GM19351 (cell line): Measurements from ENCODE around the gene PTPN1.

Experiments used
- ATAC-seq: cut with Tn5 transposase; IDR thresholded peaks from one replicate; pipeline ENCODE4 v1.9.1; 2021; ENCODE audit warnings: mild to moderate bottlenecking, moderate library complexity; ENCODE audit not compliant: unreplicated experiment

Gene PTPN1

DNA sequence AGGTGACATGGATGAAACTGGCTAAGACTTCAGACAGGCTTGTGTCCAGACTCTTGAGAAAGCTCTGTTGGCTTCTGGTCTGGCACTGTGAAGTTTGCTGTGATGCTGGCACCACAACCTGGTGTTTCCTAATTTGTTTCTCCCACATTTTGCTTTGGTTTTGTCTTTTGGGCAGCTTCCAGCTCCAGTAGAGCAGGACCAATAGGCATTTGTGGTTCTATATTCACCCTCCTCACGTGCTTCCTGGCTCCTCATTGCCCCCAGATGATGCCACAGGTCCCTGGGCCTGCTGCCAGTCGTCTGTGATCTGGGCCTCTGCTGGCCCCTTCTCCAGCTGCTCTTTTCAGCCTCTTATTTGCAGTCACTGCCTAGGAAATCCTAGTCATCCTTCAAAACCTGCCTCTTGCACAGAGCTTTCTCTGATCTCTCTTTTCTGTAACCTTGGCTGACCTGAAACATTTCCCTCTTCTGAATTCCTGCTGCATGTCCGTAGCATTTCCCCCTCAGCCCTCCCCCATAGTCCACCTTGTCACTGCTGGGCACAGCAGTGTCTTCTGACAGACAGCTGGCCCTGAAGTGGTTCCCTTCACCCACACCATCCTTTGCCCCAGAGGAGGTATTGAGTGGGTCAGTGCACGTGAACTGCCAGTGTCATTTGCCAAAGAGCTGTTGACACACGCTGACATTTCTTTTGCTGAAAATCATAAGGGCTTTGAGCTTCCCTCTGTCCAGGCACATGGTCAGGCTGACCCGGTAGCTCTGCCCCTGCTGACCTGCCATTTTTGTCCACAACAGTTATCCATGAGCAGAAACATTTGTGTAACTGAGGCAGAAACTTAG lies 63.0 kb downstream of the PTPN1 start:
- no peak for ATAC-seq

DNA sequence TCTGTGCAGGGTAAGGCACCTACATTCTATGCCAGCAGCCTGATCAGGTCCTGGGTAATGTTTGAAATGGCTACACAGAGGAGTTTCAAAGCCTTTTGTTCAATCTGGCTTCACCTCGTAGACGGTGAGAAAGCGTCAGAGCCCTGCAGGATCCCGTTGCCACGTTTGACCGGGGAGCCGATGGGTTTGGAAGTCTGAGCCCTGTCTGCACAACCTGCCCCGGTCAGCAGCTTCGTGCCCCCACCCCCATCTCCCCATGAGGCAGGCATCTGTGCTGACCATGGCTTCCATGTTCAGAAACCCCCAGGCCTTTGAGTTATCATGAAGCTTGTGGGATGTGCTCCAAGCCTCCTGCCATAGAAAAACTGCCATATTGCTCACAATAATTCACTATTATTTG lies 63.9 kb downstream of the PTPN1 start:
- ATAC-seq, result no peak

DNA sequence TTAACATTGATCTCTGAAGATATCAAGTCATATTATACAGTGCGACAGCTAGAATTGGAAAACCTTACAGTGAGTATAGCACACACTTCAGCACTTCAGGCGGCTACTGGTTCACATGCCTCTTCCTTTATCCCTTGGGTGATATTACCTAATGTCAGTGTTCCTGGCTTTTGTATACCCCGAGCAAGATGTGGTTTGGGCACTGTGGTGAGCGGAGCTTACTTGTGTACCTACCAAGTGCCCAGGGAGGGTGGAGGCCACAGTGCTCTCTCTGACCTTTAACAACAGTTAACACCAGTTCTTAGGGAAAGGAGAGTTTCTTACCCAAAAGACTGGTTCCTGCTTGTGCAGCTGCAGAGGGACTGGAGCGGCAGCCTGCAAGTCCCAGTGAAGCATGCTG lies 64.4 kb downstream of the PTPN1 start:
- ATAC-seq, result no peak

DNA sequence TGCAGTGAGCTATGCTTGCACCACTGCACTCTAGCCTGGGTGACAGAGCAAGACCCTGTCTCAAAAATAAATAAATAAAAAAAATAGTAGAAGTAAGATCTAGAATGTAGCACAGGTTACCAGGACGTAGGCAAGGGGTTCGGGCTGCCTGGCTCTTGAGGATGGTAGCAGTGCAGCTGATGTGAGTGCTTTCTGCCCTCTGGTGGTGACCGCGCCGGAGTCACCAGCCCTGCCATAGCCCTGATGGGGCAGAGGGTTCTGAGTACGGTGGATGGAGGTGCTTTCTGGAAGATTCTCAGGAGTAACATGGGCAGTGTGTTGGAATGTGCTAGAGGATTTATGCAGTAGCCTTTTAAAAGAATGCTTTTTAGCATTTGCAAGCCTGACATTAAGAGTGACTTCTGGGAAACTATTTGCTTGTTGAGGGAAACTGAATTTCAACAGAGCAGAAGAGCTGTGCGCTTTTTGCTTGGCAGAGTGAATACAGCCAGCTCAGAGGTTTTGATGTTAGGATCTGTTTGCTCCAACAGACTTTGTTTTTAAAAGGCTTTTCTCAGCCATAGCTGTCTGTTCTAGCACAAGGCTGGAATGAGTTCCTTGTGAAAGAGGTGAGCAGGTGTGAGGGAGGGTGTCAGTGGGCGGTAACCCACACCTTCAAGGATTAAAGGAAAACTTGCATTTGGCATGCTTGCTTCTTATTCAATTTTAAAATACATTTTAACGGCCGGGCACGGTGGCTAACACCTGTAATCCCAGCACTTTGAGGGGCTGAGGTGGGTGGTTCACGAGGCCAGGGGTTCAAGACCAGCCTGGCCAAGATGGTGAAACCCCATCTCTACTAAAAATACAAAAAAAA lies 65.9 kb downstream of the PTPN1 start:
- peak; percentile 50 for ATAC-seq

DNA sequence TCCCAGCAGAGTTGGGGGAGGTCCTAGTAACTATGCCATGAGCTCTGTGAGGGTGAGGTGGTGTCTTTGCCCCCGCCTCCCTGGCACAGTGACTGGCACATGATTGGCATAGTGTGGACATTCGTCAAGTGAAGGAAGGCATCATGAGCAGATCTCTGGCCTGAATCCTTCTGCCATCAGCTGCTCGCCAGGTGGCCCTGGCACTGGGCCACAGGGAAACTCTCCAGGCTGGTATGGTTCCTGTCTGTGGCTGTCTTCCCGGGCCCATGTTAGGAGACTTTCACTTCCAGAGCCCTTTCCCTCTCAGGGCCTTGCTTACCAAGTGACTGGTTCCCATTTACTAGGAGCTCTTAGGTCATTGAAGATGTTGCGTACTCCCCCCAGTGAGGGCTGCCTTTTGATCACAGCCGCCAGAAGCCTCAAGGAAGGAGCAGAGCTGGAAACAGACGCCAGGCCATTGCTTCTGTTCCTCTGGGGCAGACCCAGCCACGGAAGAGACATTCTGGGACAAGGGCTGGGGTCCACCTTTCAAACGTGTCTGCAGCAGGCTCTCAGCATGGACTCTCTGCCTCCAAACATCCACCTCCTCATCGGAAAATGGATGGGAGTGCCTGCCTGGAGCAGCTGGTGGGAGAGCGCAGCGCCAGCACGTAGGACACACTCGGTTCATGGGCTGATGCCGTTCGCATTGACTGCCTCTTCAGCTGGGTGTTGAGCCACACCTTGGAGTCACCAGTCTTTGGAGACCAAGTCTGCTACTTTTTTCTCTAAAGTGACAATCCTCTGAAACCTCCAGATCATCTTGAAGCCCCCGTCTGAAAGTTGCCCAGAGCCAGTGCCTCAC lies 67.2 kb downstream of the PTPN1 start:
- ATAC-seq, result no peak

DNA sequence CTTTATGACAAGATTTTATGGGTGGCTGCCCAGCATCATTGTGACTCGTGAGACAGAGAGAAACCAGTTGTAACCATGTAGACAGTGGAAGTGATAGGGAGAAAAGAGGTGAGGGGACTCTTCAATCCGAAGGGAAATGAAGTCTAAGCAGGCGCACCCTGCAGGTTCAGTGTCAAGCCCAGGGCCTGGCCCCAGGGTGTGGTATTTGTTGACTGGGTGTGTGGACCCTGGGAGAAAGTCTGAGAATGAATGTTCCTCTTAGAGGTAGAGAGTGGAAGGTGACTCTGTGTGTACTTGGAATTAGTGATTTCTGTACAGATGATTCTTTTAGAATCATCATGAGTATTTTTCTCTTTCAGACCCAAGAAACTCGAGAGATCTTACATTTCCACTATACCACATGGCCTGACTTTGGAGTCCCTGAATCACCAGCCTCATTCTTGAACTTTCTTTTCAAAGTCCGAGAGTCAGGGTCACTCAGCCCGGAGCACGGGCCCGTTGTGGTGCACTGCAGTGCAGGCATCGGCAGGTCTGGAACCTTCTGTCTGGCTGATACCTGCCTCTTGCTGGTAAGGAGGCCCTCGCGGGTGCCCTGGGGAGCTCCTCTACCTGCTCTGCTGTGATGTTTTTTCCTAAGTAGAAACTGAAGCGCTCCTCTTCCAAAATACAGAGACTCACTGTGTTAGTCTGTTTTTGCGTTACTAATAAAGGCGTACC lies 68.0 kb downstream of the PTPN1 start:
- no peak for ATAC-seq

DNA sequence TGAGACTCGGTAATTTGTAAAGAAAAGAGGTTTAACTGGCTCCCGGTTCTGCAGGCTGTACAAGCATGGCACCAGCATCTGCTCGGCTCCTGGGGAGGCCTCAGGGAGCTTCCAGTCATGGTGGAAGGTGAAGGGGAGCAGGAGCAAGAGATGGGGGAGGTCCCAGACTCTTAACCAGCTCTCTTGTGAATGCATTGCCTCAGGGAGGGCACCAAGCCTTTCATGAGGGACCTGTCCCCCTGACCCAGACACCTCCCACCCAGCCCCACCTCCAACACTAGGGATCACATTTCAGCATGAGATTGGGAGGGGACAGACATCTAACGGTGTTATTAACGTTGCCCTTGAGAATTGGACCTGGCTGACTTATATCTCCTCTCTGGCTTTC lies 68.6 kb downstream of the PTPN1 start:
- no peak for ATAC-seq

DNA sequence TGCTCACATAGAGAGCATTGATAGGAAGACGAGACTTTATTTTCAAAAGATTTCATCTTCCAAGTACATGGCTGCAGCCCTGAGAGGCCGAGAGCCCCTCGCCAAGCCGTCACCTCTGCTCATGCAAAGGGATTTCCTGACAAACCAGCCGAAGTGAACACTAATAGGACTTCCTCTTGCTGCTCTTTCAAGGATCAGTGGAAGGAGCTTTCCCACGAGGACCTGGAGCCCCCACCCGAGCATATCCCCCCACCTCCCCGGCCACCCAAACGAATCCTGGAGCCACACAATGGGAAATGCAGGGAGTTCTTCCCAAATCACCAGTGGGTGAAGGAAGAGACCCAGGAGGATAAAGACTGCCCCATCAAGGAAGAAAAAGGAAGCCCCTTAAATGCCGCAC lies 69.3 kb downstream of the PTPN1 start:
- no peak for ATAC-seq

DNA sequence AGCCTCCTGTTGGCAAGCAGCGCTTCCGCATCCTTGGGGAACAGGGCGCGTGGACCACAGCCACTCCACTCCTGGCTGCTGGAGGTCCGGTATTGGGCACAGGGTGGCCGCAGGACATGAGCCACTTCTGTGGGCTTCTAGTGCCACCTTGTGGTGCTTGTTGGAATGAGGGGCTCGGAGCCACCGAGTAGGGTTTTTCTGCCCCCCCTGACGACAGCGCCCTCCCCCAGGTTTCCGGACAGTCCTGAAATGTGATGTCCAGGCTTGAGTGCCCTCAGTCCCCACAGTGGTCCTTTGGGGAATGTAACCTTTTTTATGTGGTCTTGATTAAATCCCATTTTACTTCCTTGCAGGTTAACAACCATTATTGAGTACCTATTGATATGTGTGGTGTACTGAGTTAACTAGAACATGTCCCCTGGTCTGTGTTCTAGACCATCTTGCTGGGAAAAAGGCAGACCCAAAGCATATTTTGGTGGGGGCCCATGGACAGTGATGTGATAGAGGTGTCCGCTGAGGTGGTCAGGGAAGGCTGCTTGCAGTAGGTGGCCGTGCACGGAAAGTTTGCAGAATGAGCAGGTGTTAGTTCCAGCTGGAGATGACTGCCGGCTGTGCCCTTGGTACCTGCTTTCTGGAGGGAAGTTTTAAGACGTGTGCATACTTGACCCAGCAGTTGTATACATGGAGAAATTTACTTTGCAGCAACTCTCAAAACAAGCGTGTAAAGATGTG lies 70.0 kb downstream of the PTPN1 start:
- ATAC-seq, result no peak

DNA sequence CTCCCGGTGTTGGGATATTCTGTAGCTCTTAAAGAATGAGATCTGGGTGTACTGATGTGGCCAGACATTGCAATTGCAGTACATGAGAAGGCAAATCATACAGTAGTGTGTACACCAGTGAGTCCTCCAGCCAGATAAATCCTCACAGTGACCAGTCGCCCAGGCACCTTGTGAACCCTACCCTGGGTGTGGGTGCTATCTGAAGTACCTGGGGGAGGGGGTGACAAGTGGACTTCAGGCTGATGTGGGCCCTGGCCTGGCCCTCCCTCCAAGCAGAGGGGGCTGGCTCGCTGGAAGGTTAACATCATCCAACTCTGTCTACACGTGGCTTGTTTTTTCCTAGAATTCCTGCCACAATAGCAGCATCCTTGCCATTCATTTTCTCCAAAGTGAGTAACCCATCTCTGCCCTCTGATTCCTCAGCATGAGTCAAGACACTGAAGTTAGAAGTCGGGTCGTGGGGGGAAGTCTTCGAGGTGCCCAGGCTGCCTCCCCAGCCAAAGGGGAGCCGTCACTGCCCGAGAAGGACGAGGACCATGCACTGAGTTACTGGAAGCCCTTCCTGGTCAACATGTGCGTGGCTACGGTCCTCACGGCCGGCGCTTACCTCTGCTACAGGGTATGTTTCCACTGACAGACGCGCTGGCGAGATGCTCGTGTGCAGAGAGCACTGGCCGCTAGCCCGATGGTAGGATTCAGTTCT lies 70.8 kb downstream of the PTPN1 start:
- no peak for ATAC-seq

DNA sequence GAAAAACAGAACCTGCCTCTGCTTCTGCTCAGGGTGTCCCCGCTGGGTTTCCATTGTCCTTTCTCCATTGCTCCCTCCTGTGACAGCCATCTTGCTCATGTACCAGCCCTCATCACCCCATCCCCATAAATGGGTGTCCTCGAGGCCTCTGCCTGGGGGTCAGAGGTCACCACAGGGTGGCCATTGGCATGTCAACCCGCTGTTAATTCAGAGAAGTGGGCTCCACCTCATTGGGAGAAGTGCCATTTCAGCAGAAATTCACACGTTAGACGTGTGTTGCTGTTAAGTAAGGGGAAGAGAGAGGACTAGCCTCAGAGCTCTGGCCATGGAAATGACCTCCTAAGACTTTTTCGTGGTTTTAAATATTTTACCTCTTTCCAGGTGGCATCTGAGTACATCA lies 71.9 kb downstream of the PTPN1 start:
- ATAC-seq, result no peak

DNA sequence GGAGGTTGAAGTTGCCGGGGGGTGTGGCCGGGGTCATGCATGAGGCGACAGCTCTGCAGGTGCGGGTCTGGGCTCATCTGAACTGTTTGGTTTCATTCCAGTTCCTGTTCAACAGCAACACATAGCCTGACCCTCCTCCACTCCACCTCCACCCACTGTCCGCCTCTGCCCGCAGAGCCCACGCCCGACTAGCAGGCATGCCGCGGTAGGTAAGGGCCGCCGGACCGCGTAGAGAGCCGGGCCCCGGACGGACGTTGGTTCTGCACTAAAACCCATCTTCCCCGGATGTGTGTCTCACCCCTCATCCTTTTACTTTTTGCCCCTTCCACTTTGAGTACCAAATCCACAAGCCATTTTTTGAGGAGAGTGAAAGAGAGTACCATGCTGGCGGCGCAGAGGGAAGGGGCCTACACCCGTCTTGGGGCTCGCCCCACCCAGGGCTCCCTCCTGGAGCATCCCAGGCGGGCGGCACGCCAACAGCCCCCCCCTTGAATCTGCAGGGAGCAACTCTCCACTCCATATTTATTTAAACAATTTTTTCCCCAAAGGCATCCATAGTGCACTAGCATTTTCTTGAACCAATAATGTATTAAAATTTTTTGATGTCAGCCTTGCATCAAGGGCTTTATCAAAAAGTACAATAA lies 72.5 kb downstream of the PTPN1 start:
- ATAC-seq, result no peak

DNA sequence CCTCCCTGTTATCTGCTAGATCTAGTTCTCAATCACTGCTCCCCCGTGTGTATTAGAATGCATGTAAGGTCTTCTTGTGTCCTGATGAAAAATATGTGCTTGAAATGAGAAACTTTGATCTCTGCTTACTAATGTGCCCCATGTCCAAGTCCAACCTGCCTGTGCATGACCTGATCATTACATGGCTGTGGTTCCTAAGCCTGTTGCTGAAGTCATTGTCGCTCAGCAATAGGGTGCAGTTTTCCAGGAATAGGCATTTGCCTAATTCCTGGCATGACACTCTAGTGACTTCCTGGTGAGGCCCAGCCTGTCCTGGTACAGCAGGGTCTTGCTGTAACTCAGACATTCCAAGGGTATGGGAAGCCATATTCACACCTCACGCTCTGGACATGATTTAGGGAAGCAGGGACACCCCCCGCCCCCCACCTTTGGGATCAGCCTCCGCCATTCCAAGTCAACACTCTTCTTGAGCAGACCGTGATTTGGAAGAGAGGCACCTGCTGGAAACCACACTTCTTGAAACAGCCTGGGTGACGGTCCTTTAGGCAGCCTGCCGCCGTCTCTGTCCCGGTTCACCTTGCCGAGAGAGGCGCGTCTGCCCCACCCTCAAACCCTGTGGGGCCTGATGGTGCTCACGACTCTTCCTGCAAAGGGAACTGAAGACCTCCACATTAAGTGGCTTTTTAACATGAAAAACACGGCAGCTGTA lies 73.4 kb downstream of the PTPN1 start:
- ATAC-seq, result no peak

DNA sequence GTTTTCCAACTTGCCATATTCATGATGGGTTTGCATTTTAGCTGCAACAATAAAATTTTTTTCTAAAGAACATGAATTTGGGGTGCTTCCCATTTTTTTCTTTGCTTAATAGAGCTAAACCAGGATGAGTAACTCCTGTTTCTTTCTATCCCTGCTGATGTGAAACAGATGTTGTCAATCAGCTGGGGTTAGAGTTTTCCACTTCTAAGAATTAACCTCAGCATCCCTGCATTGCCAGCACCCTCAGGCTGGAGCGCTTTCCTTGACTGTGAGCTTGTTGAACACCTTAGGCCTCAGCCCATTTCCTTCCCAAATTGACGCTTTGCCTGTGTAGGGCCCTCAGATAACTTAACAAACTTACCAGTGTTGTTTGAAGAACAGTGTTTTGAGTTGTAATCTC lies 74.5 kb downstream of the PTPN1 start:
- ATAC-seq, result no peak

DNA sequence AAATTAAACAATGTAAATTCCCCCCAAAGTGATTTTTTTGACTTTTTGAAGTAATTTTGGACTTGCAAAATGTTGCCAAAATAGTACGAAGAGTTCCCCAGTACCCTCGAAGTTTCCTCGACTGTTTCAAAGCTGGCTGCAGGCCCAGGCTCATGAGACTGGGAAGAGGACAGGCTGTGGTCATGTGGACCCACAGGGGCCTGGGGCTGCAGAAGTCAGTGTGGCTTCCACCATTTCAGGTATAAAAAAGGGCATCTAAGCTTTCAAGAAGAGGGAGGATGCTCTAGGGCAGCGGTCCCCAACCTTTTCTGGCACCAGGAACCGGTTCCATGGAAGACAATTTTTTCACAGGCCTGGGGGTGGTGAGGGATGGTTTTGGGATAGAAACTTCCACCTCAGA lies 75.0 kb downstream of the PTPN1 start:
- ATAC-seq, result no peak

DNA sequence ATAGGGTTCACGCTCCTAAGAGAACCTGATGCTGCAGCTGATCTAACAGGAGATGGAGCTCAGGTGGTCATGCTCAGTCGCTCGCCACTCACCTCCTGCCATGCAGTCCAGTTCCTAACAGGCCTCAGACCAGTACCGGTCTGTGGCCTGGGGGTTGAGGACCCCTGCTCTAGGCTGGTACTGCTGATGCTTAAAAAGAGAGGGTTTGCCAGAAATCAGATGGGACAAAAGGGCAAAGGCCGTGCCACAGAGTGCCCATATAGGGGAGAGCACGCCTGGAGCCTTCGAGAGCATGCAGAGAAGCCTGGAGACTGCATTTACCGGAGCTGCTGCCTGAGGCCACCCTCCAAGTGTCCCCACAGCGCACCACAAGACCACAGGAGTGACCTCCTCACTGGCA lies 75.5 kb downstream of the PTPN1 start:
- ATAC-seq, result no peak

DNA sequence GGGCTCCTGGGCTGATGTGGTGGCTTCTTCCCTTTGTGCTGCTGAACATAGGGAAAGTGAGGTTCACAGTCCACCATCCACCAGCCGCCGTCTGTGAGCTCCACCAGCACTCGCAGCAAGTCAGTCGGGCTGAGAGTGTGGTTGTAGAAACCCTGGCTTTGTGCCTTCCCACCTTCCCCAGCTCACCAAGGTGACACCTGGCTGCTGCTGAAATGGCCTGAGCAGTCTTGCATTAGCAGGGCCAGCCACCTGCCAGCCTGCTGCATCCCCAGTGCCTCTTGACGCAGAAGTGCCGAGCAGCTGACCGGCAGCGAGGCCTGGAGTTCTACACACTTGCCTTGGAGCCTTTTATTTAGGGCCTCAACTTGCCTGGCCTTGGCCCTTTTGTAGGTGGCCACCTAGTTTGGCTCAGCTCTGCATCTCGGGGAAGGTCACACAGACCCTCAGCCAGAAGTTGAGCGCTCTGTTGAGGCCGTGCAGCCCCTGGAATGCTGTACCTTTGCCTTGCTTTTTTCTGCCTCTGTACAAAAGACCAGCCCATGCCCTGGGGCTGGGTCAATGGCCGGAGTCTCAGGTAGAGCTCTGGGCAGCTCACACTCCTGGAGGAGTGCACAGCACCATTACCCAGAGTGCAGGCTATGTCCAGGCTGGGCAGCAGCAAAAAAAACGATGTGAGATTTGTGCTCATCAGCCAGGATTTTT lies 76.5 kb downstream of the PTPN1 start:
- no peak for ATAC-seq
